Measurements from ENCODE around the gene CCDC107.
A peak's percentile ranks its signal among the peaks of the same experiment; 100 is the strongest.

Gene CCDC107

DNA sequence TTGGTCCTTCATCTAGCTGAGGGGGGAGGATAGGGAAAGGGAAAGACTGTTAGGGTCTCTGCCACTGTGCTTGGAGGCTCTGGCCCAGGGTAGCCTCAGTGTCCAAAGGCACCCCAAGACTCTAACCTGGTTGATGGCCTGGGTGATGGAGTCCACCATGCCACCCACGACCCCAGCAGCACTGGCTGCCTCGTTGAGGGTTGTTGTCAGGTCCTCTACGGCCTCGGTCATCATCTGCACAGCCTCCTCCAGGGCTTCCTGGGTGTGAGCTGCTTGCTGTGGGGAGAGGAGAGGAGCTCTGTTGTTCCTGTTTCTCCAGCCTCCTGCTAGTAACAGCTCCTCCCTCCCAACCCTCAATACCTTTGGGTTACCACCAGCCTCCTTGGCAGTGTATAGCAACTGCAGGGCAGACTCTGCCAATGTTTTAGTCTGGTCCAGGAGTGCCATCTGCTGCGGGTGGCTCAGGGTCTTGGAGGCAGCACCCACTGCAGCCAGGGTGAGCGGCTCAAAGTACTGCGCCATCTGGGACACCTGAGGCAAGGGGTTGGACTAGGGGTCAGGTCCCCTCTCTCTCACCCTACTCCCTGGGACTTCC is 47.8 kb downstream of the CCDC107 start:
- peak overlapping the region; percentile 46 for H3K27ac ChIP-seq (ENCODE audit: low read length)
- no peak overlapping the region for H3K9ac ChIP-seq (ENCODE audit: low read length in 2 of 2)

GRCh38 chr9:35706951-35707350 is 48.9 kb downstream of the CCDC107 start:
- Histone ChIP-seq H3K4me3 (ENCODE audit: low read length in 2 of 2) (no peak overlapping the region), H3K36me3 (ENCODE audit: control insufficient read depth in 2 of 2, insufficient read depth in 2 of 2, low read length in 2 of 2) (peaks cover 85 to 86% of the 10 kb centered on the region in 2 donors), H3K27me3 (ENCODE audit: control insufficient read depth in 1 of 2, insufficient read depth in 2 of 2, low read length in 2 of 2) (no peaks in the 10 kb centered on the region), H3K9ac (ENCODE audit: low read length in 2 of 2) (no peak overlapping the region), H3K9me3 (ENCODE audit: control insufficient read depth in 2 of 2, low read length in 2 of 2) (no peaks in the 10 kb centered on the region), H3K4me1 (ENCODE audit: control insufficient read depth, insufficient read depth, low read length) (no peaks in the 10 kb centered on the region), H3K27ac (ENCODE audit: low read length) (peak overlapping the region; percentile 53)

More for the DNA sequence above, 47.8 kb downstream of the CCDC107 start:
- Histone ChIP-seq H3K9me3 (ENCODE audit: control insufficient read depth in 2 of 2, low read length in 2 of 2) (no peaks in the 10 kb centered on the region), H3K27me3 (ENCODE audit: control insufficient read depth in 1 of 2, insufficient read depth in 2 of 2, low read length in 2 of 2) (no peaks in the 10 kb centered on the region), H3K36me3 (ENCODE audit: control insufficient read depth in 2 of 2, insufficient read depth in 2 of 2, low read length in 2 of 2) (peaks cover 82 to 85% of the 10 kb centered on the region in 2 donors), H3K4me1 (ENCODE audit: control insufficient read depth, insufficient read depth, low read length) (no peaks in the 10 kb centered on the region), H3K4me3 (ENCODE audit: low read length in 2 of 2) (no peak overlapping the region)

GRCh38 chr9:35708146-35708545 is 50.1 kb downstream of the CCDC107 start:
- Histone ChIP-seq H3K36me3 (ENCODE audit: control insufficient read depth in 2 of 2, insufficient read depth in 2 of 2, low read length in 2 of 2) (peaks cover 87 to 88% of the 10 kb centered on the region in 2 donors), H3K27ac (ENCODE audit: low read length) (no peak overlapping the region), H3K9ac (ENCODE audit: low read length in 2 of 2) (no peak overlapping the region), H3K4me3 (ENCODE audit: low read length in 2 of 2) (no peak overlapping the region), H3K27me3 (ENCODE audit: control insufficient read depth in 1 of 2, insufficient read depth in 2 of 2, low read length in 2 of 2) (no peaks in the 10 kb centered on the region), H3K9me3 (ENCODE audit: control insufficient read depth in 2 of 2, low read length in 2 of 2) (no peaks in the 10 kb centered on the region), H3K4me1 (ENCODE audit: control insufficient read depth, insufficient read depth, low read length) (no peaks in the 10 kb centered on the region)

- peak overlapping the region; percentile 49 for H3K27ac ChIP-seq (ENCODE audit: low read length)
- H3K4me3 ChIP-seq (ENCODE audit: low read length in 2 of 2), result no peak overlapping the region
- H3K36me3 ChIP-seq (ENCODE audit: control insufficient read depth in 2 of 2, insufficient read depth in 2 of 2, low read length in 2 of 2), result peaks cover 83 to 85% of the 10 kb centered on the region in 2 donors
- H3K9ac ChIP-seq (ENCODE audit: low read length in 2 of 2), result no peak overlapping the region
- H3K9me3 ChIP-seq (ENCODE audit: control insufficient read depth in 2 of 2, low read length in 2 of 2), result no peaks in the 10 kb centered on the region
- no peaks in the 10 kb centered on the region for H3K4me1 ChIP-seq (ENCODE audit: control insufficient read depth, insufficient read depth, low read length)
- no peaks in the 10 kb centered on the region for H3K27me3 ChIP-seq (ENCODE audit: control insufficient read depth in 1 of 2, insufficient read depth in 2 of 2, low read length in 2 of 2)
Observed at GRCh38 chr9:35710818-35711500, 52.9 kb downstream of the CCDC107 start.

Data from stomach smooth muscle (tissue), 2 donors.